AG09319 (cell line): Measurements from ENCODE around the gene TUFM.
A peak's percentile ranks its signal among the peaks of the same experiment; 100 is the strongest.
"Not testable (repeated sequence)": the region's sequence is repeated elsewhere in the genome, so short reads cannot be mapped to it uniquely, and the experiment has no call there.

Experiments used
- DNase-seq: peaks from one replicate; pipeline ENCODE4 v3.0.0-alpha.2; 2010; ENCODE audit warnings: low read depth; ENCODE audit errors: extremely low read depth
- TF ChIP-seq, protein P1 (sequence below): IDR thresholded peaks from 2 replicates; pipeline ENCODE4 v1.5.1; 2011; ENCODE audit warnings: low read depth, mild to moderate bottlenecking, inconsistent platforms, low read length, moderate library complexity

TUFM gene

GRCh38 chr16:28883221-28883996 lies 37.3 kb upstream of the TUFM start:
- DNase-seq = no peak
- TF ChIP-seq, protein P1, sequence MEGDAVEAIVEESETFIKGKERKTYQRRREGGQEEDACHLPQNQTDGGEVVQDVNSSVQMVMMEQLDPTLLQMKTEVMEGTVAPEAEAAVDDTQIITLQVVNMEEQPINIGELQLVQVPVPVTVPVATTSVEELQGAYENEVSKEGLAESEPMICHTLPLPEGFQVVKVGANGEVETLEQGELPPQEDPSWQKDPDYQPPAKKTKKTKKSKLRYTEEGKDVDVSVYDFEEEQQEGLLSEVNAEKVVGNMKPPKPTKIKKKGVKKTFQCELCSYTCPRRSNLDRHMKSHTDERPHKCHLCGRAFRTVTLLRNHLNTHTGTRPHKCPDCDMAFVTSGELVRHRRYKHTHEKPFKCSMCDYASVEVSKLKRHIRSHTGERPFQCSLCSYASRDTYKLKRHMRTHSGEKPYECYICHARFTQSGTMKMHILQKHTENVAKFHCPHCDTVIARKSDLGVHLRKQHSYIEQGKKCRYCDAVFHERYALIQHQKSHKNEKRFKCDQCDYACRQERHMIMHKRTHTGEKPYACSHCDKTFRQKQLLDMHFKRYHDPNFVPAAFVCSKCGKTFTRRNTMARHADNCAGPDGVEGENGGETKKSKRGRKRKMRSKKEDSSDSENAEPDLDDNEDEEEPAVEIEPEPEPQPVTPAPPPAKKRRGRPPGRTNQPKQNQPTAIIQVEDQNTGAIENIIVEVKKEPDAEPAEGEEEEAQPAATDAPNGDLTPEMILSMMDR = no peak

- no peak for DNase-seq
- TF ChIP-seq, protein P1 = no peak
These were observed 36.5 kb upstream of the TUFM start for GRCh38 chr16:28882551-28883160.

DNA sequence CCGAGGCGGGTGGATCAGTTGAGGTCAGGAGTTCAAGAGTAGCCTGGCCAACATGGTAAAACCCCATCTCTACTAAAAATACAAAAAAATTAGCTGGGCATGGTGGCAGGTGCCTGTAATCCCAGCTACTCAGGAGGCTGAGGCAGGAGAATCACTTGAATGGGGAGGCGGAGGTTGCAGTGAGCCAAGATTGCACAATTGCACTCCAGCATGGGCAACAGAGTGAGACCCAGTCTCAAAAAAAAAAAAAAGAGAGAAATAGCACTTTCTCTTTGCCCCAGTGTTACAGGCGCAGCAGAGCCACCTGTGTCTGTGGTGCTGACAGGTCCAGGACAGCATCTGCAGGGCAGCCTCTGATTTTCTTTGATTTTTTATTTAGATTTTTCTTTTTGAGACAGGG lies 35.4 kb upstream of the TUFM start:
- DNase-seq = not testable (repeated sequence)

DNA sequence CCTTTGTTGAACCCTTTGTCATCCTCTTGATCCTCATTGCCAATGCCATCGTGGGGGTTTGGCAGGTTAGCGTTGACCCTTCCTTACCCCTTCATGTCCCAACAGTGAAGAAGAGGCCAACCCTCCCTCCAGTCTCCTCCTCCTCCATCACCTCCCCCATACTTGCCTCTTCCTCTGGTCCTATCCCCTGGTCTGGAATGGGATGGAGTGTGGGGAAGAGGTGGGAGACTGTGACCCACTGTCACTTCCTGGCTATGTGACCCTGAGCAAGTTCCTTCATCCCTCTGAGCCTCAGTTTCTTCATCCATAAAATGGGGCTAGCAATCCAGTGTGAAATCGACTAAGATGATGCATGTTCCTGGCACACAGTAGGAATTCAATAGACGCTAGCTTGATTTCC lies 34.8 kb upstream of the TUFM start:
- DNase-seq = no peak
- TF ChIP-seq, protein P1 = no peak

DNA sequence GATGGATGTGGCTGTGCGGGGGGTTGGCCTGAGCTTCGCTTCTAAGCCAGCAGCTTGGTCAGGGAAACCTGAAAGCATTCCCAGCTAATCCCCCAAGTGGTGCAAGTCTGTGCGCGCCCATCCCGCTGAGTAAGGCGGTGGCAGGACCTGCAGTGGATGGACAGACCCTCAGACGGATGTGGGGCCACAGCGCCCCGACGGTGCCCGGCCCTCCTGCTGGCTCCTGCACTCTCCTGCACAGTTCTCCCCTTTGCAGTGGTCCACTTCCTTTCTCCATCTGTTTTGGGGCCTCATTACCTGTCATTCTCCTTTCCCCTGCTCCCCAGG lies 34.4 kb upstream of the TUFM start:
- TF ChIP-seq, protein P1 = no peak
- DNase-seq = no peak

DNA sequence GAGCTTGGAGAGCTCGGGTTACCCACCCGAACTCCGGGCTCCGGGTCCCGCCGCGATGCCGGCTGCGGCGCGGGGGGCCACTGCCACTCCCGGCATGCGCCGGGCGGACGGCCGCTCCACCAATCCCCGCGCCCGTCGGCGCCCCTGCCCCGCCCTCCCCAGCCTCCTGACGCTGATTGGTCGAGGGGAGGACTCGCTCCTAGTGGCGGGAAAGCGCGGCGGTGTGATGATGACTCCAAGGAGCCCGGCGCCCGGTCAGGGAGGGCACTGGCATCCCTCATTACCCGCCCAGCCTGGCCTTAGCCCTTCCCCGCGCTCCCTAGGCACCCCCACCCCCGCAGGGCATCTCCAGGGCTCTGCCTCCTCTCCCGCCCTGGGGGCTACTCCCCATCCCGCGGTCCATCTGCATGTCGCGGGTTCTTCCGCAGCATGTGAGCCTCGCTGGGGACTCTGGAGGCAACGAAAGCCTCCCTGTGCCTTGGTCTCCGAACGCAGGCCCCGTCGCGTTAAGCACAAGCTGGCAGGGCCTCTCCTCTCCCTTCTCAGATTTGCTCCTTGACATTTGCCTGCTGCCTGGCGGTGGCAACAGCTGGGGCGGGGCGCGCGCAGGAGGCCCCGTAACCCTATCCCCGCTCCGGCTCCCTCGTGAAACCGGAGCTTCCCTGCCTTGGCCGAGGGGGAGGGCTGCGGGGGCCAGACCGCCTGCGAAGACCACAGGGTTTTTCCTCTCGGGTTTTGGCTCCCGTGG lies 33.9 kb upstream of the TUFM start:
- DNase-seq = peak; percentile 37
- TF ChIP-seq, protein P1 = no peak

DNA sequence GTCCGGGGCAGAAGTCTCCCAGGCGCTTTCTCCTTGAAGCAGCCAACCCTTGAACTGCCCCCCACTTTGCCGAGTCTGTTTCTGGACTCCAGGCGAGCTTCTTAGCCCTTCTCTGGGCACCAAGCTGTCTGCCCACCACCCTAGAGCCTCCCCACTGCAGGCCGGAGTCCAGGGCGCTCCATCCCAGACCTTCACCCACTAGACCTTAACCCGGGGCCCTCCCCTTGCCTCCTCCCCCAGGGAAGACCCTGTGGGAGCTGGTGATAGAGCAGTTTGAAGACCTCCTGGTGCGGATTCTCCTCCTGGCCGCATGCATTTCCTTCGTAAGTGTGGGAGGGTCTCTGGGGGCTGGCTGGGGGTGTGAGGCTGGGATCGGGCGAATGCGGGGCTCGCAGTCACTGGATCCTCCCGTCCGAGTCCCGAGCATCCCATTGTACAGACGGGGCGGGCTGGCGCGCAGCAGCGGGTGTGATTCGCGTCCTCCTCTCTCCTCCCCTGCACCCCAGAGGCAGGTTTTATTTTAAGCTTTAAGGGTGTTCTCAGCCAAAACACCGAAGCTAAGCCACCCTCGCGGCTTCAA lies 33.2 kb upstream of the TUFM start:
- TF ChIP-seq, protein P1 = no peak
- no peak for DNase-seq
